HepG2 (cell line): ENCODE results near the gene NAT9. TPM values are rescaled to one million over a fixed set of nuclear protein-coding genes. Genes with fewer than 3 reads are reported as not detected.
A peak's percentile ranks its signal among the peaks of the same experiment; 100 is the strongest.

ENCODE experiments used
- AHR ChIP-seq: IDR thresholded peaks from 2 replicates; pipeline ENCODE4 v1.6.1; 2018; ENCODE audit warnings: missing genetic modification reagents, missing compliant biosample characterization
- ARNT2 ChIP-seq: sonication (generic); formaldehyde crosslinking; IDR thresholded peaks from 2 replicates; pipeline ENCODE4 v1.8.0; 2022; ENCODE audit warnings: mild to moderate bottlenecking, low read depth, missing genetic modification reagents, moderate library complexity
- CENPX ChIP-seq: sonication (generic); formaldehyde crosslinking; IDR thresholded peaks from 2 replicates; pipeline ENCODE4 v1.9.0; 2021; ENCODE audit warnings: mild to moderate bottlenecking, missing genetic modification reagents, moderate library complexity
- FOSL1 ChIP-seq: sonication (generic); formaldehyde crosslinking; IDR thresholded peaks from 2 replicates; pipeline ENCODE4 v1.9.0; 2021; ENCODE audit warnings: missing genetic modification reagents, borderline replicate concordance
- FOXC1 ChIP-seq: sonication (generic); formaldehyde crosslinking; IDR thresholded peaks from 2 replicates; pipeline ENCODE4 v1.8.0; 2022; ENCODE audit warnings: mild to moderate bottlenecking, missing genetic modification reagents, borderline replicate concordance
- GTF2F1 ChIP-seq: fragments of 150-350 bp; IDR thresholded peaks from 2 replicates; pipeline ENCODE4 v1.6.1; 2014; ENCODE audit warnings: low read length
- KLF11 ChIP-seq: IDR thresholded peaks from 2 replicates; pipeline ENCODE4 v1.6.1; 2016; ENCODE audit warnings: missing compliant biosample characterization
- KLF6 ChIP-seq: IDR thresholded peaks from 2 replicates; pipeline ENCODE4 v1.8.0; 2016; ENCODE audit warnings: missing biosample characterization, missing genetic modification reagents
- LRRFIP1 ChIP-seq: sonication (generic); formaldehyde crosslinking; conservative IDR thresholded peaks from 2 replicates; pipeline ENCODE4 v1.4.0; 2020; ENCODE audit warnings: missing genetic modification reagents
- MEIS2 ChIP-seq: sonication (generic); formaldehyde crosslinking; IDR thresholded peaks from 2 replicates; pipeline ENCODE4 v1.9.0; 2021; ENCODE audit warnings: mild to moderate bottlenecking, missing genetic modification reagents
- MNT ChIP-seq: fragments of 450-650 bp; IDR thresholded peaks from 2 replicates; pipeline ENCODE4 v1.6.1; 2016
- MXI1 ChIP-seq: IDR thresholded peaks from 3 replicates; pipeline ENCODE4 v1.6.1; 2012; ENCODE audit warnings: low read depth, low read length, inconsistent platforms, borderline replicate concordance
- NCOA2 ChIP-seq: sonication (generic); formaldehyde crosslinking; IDR thresholded peaks from 2 replicates; pipeline ENCODE4 v1.8.0; 2022; ENCODE audit warnings: inconsistent platforms
- SP140L ChIP-seq: sonication (generic); formaldehyde crosslinking; IDR thresholded peaks from 2 replicates; pipeline ENCODE4 v1.4.0; 2020; ENCODE audit warnings: missing genetic modification reagents, borderline replicate concordance
- TEF ChIP-seq: sonication (generic); formaldehyde crosslinking; IDR thresholded peaks from 2 replicates; pipeline ENCODE4 v1.5.0; 2020; ENCODE audit warnings: missing genetic modification reagents
- XRCC5 ChIP-seq: fragments of 200-400 bp; formaldehyde crosslinking; optimal IDR thresholded peaks from 2 replicates; pipeline ENCODE3; 2017; ENCODE audit warnings: mild to moderate bottlenecking, low read length
- ZFP1 ChIP-seq: IDR thresholded peaks from 2 replicates; pipeline ENCODE4 v1.6.1; 2016
- ZNF143 ChIP-seq: sonication (generic); formaldehyde crosslinking; IDR thresholded peaks from 2 replicates; pipeline ENCODE4 v1.4.0; 2020; ENCODE audit warnings: missing genetic modification reagents
- ZNF512 ChIP-seq: sonication (generic); formaldehyde crosslinking; IDR thresholded peaks from 2 replicates; pipeline ENCODE4 v1.4.0; 2020; ENCODE audit warnings: mild to moderate bottlenecking, missing genetic modification reagents
- ZNF580 ChIP-seq: IDR thresholded peaks from 2 replicates; pipeline ENCODE4 v1.6.1; 2016; ENCODE audit warnings: low read depth, borderline replicate concordance
- ZNF773 ChIP-seq: sonication (generic); formaldehyde crosslinking; IDR thresholded peaks from 2 replicates; pipeline ENCODE4 v1.4.0; 2020; ENCODE audit warnings: missing genetic modification reagents, borderline replicate concordance
- ZNF788 ChIP-seq: sonication (generic); formaldehyde crosslinking; IDR thresholded peaks from 2 replicates; pipeline ENCODE4 v1.5.0; 2020; ENCODE audit warnings: mild to moderate bottlenecking, missing genetic modification reagents, borderline replicate concordance
- ZNF792 ChIP-seq: IDR thresholded peaks from 2 replicates; pipeline ENCODE4 v1.6.1; 2016
- polyA plus RNA-seq, 8 experiments: library from polyadenylated mRNA; depleted of rRNA in 3 of 8; stranded (reverse) in 7 of 8; unstranded in 1 of 8; fragments of >200 nt; fragmentation: Illumina TruSeq in 4 of 8; extraction: Trizol in 4 of 8; gene quantifications; 2 replicates each; pipeline versions ENCODE4 v1.2.1 to v1.2.3, GENCODE V29; 2011 to 2016; ENCODE audit warnings: low read depth in 4 of 8, missing spikeins in 1 of 8, mixed read lengths in 1 of 8; ENCODE audit not compliant: insufficient read depth in 1 of 8
- total RNA-seq, 5 experiments: library from RNA; depleted of rRNA; stranded (reverse); fragments of >200 nt; fragmentation: Illumina TruSeq; extraction: Trizol; gene quantifications; 2 replicates each; pipeline ENCODE4 v1.2.3, GENCODE V29; 2016; ENCODE audit warnings: low read depth in 1 of 5

The NAT9 gene
- total and polyA plus RNA-seq, 2 of the 13 experiments (the other 11 are each of a cell fraction or from before 2014, with no cell fraction given): 39.7 to 44.2 TPM

- peak; percentile 66 for TF ChIP-seq ZNF143 (CRISPR knock-in tag)
- no peak for TF ChIP-seq LRRFIP1 (CRISPR knock-in tag)
- TF ChIP-seq ZFP1 (CRISPR knock-in tag): peak; percentile 73; the same call in 1 of the 2 replicates
- TF ChIP-seq NCOA2 (CRISPR knock-in tag): 0 out of 2 replicates have a peak, but pooled peaks have one; percentile 16
- TF ChIP-seq ARNT2 (CRISPR knock-in tag): no peak
- no peak for TF ChIP-seq KLF6 (CRISPR knock-in tag)
- 0 out of 3 replicates have a peak, but pooled peaks have one; percentile 14 for TF ChIP-seq MXI1
- peak; percentile 51; the same call in 1 of the 2 replicates for TF ChIP-seq ZNF580 (CRISPR knock-in tag)
- no peak for TF ChIP-seq GTF2F1
- TF ChIP-seq KLF11: 0 out of 2 replicates have a peak, but pooled peaks have one; percentile 53
- no peak for TF ChIP-seq ZNF788 (CRISPR knock-in tag)
- TF ChIP-seq SP140L (CRISPR knock-in tag): no peak
- TF ChIP-seq MNT: no peak
- peak; percentile 76; the same call in 1 of the 2 replicates for TF ChIP-seq MEIS2 (CRISPR knock-in tag)
- TF ChIP-seq FOSL1: no peak
- no peak for TF ChIP-seq ZNF512 (CRISPR knock-in tag)
- TF ChIP-seq FOXC1 (CRISPR knock-in tag): no peak
- TF ChIP-seq ZNF773: no peak
- no peak for TF ChIP-seq CENPX (CRISPR knock-in tag)
- peak; percentile 87 for TF ChIP-seq XRCC5
- TF ChIP-seq AHR (CRISPR knock-in tag): no peak
- no peak for TF ChIP-seq TEF (CRISPR knock-in tag)
- TF ChIP-seq ZNF792 (CRISPR knock-in tag): 0 out of 2 replicates have a peak, but pooled peaks have one; percentile 38
Observed at GRCh38 chr17:74780443-74781238, 4.5 kb upstream of the NAT9 start (continued).
